Heart left ventricle (tissue), 16 donors: ENCODE measurements around the gene PTPRN2. TPM values are rescaled to one million over a fixed set of nuclear protein-coding genes. Genes with fewer than 3 reads are reported as not detected.
"Not testable (repeated sequence)": the region's sequence is repeated elsewhere in the genome, so short reads cannot be mapped to it uniquely, and the experiment has no call there.

Experiments used
- ATAC-seq, 4 donors: fragments of 200-7000 bp; cut with Tn5 transposase; one replicate each; pipeline ENCODE4 v1.9.1; 2020 to 2022; ENCODE audit warnings: moderate library complexity in 4 of 4, mild to moderate bottlenecking in 3 of 4, moderate number of reproducible peaks in 1 of 4
- DNase-seq, 5 donors: peaks; one replicate each; pipeline ENCODE4 v3.0.0-alpha.2; 2020
- H3K27ac ChIP-seq, 12 donors: fragments of 200-600 bp; sonication (generic) in 4 of 12; one replicate each; pipeline versions ENCODE4 v1.5.0 to v1.8.0; 2016 to 2022; ENCODE audit warnings: mild to moderate bottlenecking in 2 of 12
- H3K27me3 ChIP-seq, 9 donors: fragments of 200-600 bp; sonication (generic) in 2 of 9; one replicate each; pipeline versions ENCODE4 v1.5.1 to v1.8.0; 2016 to 2022; ENCODE audit warnings: mild to moderate bottlenecking in 3 of 9
- H3K36me3 ChIP-seq, 9 donors: fragments of 200-600 bp; sonication (generic) in 2 of 9; one replicate each; pipeline versions ENCODE4 v1.5.0 to v1.8.0; 2018 to 2022; ENCODE audit warnings: mild to moderate bottlenecking in 2 of 9
- H3K4me1 ChIP-seq, 12 donors: fragments of 200-600 bp; sonication (generic) in 4 of 12; one replicate each; pipeline versions ENCODE4 v1.5.0 to v1.8.0; 2016 to 2022; ENCODE audit warnings: mild to moderate bottlenecking in 3 of 12
- H3K4me3 ChIP-seq, 12 donors: fragments of 200-600 bp; sonication (generic) in 4 of 12; one replicate each; pipeline versions ENCODE4 v1.5.0 to v1.8.0; 2017 to 2022; ENCODE audit warnings: mild to moderate bottlenecking in 9 of 12, moderate library complexity in 4 of 12
- H3K9me3 ChIP-seq, 12 donors: fragments of 200-600 bp; sonication (generic) in 4 of 12; one replicate each; pipeline versions ENCODE4 v1.5.0 to v1.8.0; 2016 to 2022; ENCODE audit warnings: mild to moderate bottlenecking in 1 of 12
- POLR2A ChIP-seq, 2 donors: fragments of 450-650 bp; IDR thresholded peaks; one replicate each; pipeline ENCODE4 v1.6.1; 2017; ENCODE audit warnings: antibody characterized with exemption in 2 of 2, mild to moderate bottlenecking in 2 of 2, moderate library complexity in 2 of 2
- WGBS, 4 donors: extraction: QIAGEN DNeasy Blood & Tissue Kit in 2 of 4; methylation state at CpG; one replicate each; pipeline versions ENCODE4 v1.1.5 to v1.1.7; 2013 to 2018; 5-methylcytosine and 5-hydroxymethylcytosine counted together
- intact Hi-C, 10 donors: fragments of 100-400 bp; cut with DNase I; formaldehyde crosslinking; loops; one replicate each; pipeline versions ENCODE4 v1.11.1 to v1.14.2; 2022
- polyA plus RNA-seq, 2 donors: library from polyadenylated mRNA; stranded (reverse); fragments of 200-250 nt; gene quantifications; one replicate each; pipeline ENCODE4 v1.2.3, GENCODE V29; 2013
- total RNA-seq, 9 donors: library from RNA; depleted of rRNA in 2 of 9; stranded (reverse); fragments of >200 nt in 2 of 9; fragmentation: NEBNext Ultra II Directional in 3 of 9; extraction: Animal tissue kit (Norgen Biotek cat#: 25700) in 3 of 9; gene quantifications; one replicate each; pipeline versions ENCODE4 v1.1.0 to v1.2.4, GENCODE V29; 2016 to 2023
- TF ChIP-seq, protein P1 (sequence below), 12 donors: fragments of 200-600 bp; sonication (generic) in 4 of 12; IDR thresholded peaks; one replicate each; pipeline versions ENCODE4 v1.5.0 to v1.8.0; 2018 to 2022; ENCODE audit warnings: antibody characterized with exemption in 12 of 12, mild to moderate bottlenecking in 5 of 12
- donor health status: ischemic (EF 13 %, LVEDD 7.1; RV severe dilation, severe dysfunction).
- donor health status: healthy with polysubstance abuse.
- donor health status: DM: no; HTN: yes; CAD: no.
- donor health status: DM: no; HTN: no; CAD: no.
- donor health status: ischemic (EF 25% LVEDD 6.9; RV normal size, moderate dysfunction).
- donor health status: ischemic (EF 25% LVEDD 5.7; RV mildly dilated, moderate dysfunction).
- donor health status: healthy.
- donor health status: DM: yes; HTN: yes; CAD: no.
- donor health status: ischemic (EF 35%, LVEDD 5.7; RV mildly dilated, moderate dysfunction).
- donor health status: nonischemic (EF 11% LVEDD 7.7; RV severe dilation, severe dysfunction).
- donor health status: DM: yes; HTN: yes; CAD: no.
- donor health status: PGD.
- donor health status: ischemic (EF 29% LVEDD 5.4; RV normal size, mild dysfunction).
- donor health status: nonischemic (EF 23%, LVEDD 6.1; RV moderate dilation, normal function).

Gene PTPRN2
- total and polyA plus RNA-seq, 11 donors = 0.61 to 2.3 (median 1.3) TPM

DNA sequence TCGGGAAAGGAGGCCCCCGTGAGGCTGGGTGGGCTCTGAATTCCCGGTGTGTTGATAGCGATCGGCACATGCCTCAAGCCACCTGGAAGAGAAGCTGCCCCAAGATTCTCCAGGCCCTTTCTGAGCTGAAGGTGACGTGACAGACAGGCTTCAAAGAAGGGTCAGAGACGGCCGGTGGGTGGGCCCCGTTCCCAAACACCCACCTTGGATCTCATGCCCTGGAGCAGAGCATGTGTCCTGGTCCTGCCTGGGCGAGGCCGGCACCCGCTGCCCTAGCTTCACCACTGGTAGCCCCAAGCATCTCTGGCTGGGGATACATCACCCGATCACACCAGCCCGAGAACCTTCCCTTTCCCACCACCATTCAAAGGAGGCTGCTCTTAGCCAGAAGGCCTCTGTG, 851.8 kb downstream of the PTPRN2 start:
- peaks cover 0 to 29% (median 4%) of the 10 kb centered on the region in 9 donors for H3K27me3 ChIP-seq
- H3K36me3 ChIP-seq = no peaks in the 10 kb centered on the region
- H3K4me3 ChIP-seq = no peak overlapping the region
- ATAC-seq = no peak
- no peaks in the 10 kb centered on the region for H3K4me1 ChIP-seq
- TF ChIP-seq POLR2A (IDR thresholded peaks at IDR 0.05) = no peak
- TF ChIP-seq, protein P1, sequence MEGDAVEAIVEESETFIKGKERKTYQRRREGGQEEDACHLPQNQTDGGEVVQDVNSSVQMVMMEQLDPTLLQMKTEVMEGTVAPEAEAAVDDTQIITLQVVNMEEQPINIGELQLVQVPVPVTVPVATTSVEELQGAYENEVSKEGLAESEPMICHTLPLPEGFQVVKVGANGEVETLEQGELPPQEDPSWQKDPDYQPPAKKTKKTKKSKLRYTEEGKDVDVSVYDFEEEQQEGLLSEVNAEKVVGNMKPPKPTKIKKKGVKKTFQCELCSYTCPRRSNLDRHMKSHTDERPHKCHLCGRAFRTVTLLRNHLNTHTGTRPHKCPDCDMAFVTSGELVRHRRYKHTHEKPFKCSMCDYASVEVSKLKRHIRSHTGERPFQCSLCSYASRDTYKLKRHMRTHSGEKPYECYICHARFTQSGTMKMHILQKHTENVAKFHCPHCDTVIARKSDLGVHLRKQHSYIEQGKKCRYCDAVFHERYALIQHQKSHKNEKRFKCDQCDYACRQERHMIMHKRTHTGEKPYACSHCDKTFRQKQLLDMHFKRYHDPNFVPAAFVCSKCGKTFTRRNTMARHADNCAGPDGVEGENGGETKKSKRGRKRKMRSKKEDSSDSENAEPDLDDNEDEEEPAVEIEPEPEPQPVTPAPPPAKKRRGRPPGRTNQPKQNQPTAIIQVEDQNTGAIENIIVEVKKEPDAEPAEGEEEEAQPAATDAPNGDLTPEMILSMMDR (IDR thresholded peaks at IDR 0.05) = no peak
- H3K27ac ChIP-seq = no peak overlapping the region
- intact Hi-C loops = no loop called here
- H3K9me3 ChIP-seq = no peaks in the 10 kb centered on the region
- DNase-seq = peak in 1 of 5 donors; percentile 22
- WGBS, 4 donors = 78 to 87% (median 85%) methylated on average over 6 to 14 of the region's 14 CpGs

GRCh38 chr7:157734676-157735640, 852.7 kb downstream of the PTPRN2 start:
- Histone ChIP-seq H3K36me3 (no peaks in the 10 kb centered on the region), H3K4me1 (no peaks in the 10 kb centered on the region), H3K9me3 (no peaks in the 10 kb centered on the region), H3K27ac (no peak overlapping the region), H3K4me3 (no peak overlapping the region), H3K27me3 (peaks cover 0 to 23% (median 4%) of the 10 kb centered on the region in 9 donors)
- ATAC-seq (no peak), DNase-seq (peak in 1 of 5 donors; percentile 10)
- WGBS, 4 donors = 81 to 91% (median 87%) methylated on average over 28 of the region's 28 CpGs
- TF ChIP-seq, protein P1 (IDR thresholded peaks at IDR 0.05) = no peak
- TF ChIP-seq POLR2A (IDR thresholded peaks at IDR 0.05) = no peak
- intact Hi-C loops = no loop called here

- H3K36me3 ChIP-seq, H3K9me3 ChIP-seq, ATAC-seq, H3K4me3 ChIP-seq, H3K4me1 ChIP-seq, H3K27ac ChIP-seq, DNase-seq, intact Hi-C loops: not testable (repeated sequence)
- H3K27me3 ChIP-seq = peaks cover 0 to 23% (median 4%) of the 10 kb centered on the region in 9 donors
- WGBS, 4 donors = 88 to 97% (median 92%) methylated on average over 22 to 33 of the region's 33 CpGs
These were observed 853.7 kb downstream of the PTPRN2 start for GRCh38 chr7:157733760-157734395.

DNA sequence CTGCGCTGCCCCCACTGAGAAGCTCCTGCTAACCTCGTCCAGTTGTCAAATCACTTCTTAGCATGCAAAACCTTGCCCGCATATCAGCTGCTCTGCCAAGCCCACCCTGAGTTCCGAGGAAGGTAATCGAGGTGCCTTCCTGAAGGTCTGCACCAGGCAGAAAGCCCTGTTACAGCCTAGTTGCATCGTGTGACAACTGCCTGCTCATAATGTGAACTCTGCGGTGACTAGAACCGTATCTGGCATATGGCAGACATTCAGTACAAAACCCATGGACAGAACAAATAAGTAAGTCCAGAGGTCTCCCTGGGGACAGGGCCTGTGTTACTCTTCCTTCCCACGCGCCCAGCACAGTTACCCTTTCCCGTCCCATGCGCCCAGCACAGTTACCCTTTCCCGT, 856.5 kb downstream of the PTPRN2 start:
- ATAC-seq (no peak), DNase-seq (no peak)
- no peaks in the 10 kb centered on the region for H3K9me3 ChIP-seq
- intact Hi-C loops = no loop called here
- no peak overlapping the region for H3K27ac ChIP-seq
- 58 to 67% (median 61%) methylated on average over 12 to 13 of the region's 13 CpGs for WGBS, 4 donors
- H3K27me3 ChIP-seq = peaks cover 0 to 13% (median 0%) of the 10 kb centered on the region in 9 donors
- H3K4me3 ChIP-seq = no peak overlapping the region
- TF ChIP-seq POLR2A (IDR thresholded peaks at IDR 0.05) = no peak
- TF ChIP-seq, protein P1 (IDR thresholded peaks at IDR 0.05) = no peak
- no peaks in the 10 kb centered on the region for H3K4me1 ChIP-seq
- no peaks in the 10 kb centered on the region for H3K36me3 ChIP-seq
